A549 (cell line): ENCODE results near the gene STARD6. TPM values are rescaled to one million over a fixed set of nuclear protein-coding genes. Genes with fewer than 3 reads are reported as not detected.

ENCODE experiments used
- ATAC-seq, 2 experiments: fragments of 200-7000 bp in 1 of 2; fragments of >200 bp in 1 of 2; cut with Nextera tagmentation in 1 of 2; cut with Tn5 transposase in 1 of 2; 3 replicates each; pipeline versions ENCODE4 v1.8.0 to v1.9.1; 2018 to 2020; ENCODE audit warnings: mild to moderate bottlenecking in 1 of 2, moderate library complexity in 1 of 2
- CTCF ChIA-PET: fragments of 300-600 bp; sonication (Branson Sonifier 250); formaldehyde crosslinking; extraction: SDS; loops from one replicate; lab custom pipeline; 2021; ENCODE audit warnings: antibody characterized with exemption, inconsistent platforms; lab: Yijun Ruan, JAX
- POLR2A ChIA-PET: fragments of 350-600 bp; formaldehyde crosslinking; extraction: SDS; loops from one replicate; lab custom pipeline; 2021; ENCODE audit warnings: antibody characterized with exemption, inconsistent platforms; lab: Yijun Ruan, JAX
- DNase-seq, 2 experiments: peaks; one replicate each; pipeline versions ENCODE4 v3.0.0 to v3.0.0-alpha.2; 2011 to 2016; ENCODE audit warnings: low read depth in 1 of 2, low spot score in 1 of 2
- FAIRE-seq: peaks from 2 replicates; lab custom pipeline; 2011; peaks lifted over from hg19 to GRCh38; lab: Jason Lieb, UNC
- H3K27ac ChIP-seq, 2 experiments: fragments of >200 bp; sonication (Bioruptor Twin); formaldehyde crosslinking; 3 replicates each; pipeline ENCODE4 v1.5.1; 2016 to 2017
- H3K4me1 ChIP-seq: fragments of >200 bp; sonication (Bioruptor Twin); formaldehyde crosslinking; 3 replicates; pipeline ENCODE4 v1.6.1; 2016
- H3K4me2 ChIP-seq: fragments of >200 bp; sonication (Bioruptor Twin); formaldehyde crosslinking; 3 replicates; pipeline ENCODE4 v1.6.1; 2016
- H3K4me3 ChIP-seq: fragments of >200 bp; sonication (Bioruptor Twin); formaldehyde crosslinking; 3 replicates; pipeline ENCODE4 v1.5.1; 2016
- H3K9me3 ChIP-seq: fragments of >200 bp; sonication (Bioruptor Twin); formaldehyde crosslinking; 3 replicates; pipeline ENCODE4 v1.6.1; 2016
- CBX2 ChIP-seq: fragments of 200-600 bp; sonication (generic); IDR thresholded peaks from 2 replicates; pipeline ENCODE4 v1.6.1; 2016; ENCODE audit warnings: low read depth, mild to moderate bottlenecking, borderline replicate concordance
- CBX8 ChIP-seq: fragments of 200-600 bp; sonication (generic); IDR thresholded peaks from 2 replicates; pipeline ENCODE4 v1.6.1; 2016
- EP300 ChIP-seq, 2 experiments: fragments of >200 bp; sonication (Bioruptor Twin); formaldehyde crosslinking; IDR thresholded peaks; 2 replicates in 1 of 2; 3 replicates in 1 of 2; pipeline ENCODE4 v1.6.1; 2016 to 2017
- HDAC2 ChIP-seq: fragments of 200-600 bp; sonication (generic); IDR thresholded peaks from 2 replicates; pipeline ENCODE4 v1.6.1; 2016
- HOXB13 ChIP-seq: fragments of 250-450 bp; sonication (Bioruptor Pico); IDR thresholded peaks from 2 replicates; pipeline ENCODE4 v1.5.0; 2020; ENCODE audit warnings: low read depth, mild to moderate bottlenecking, moderate library complexity
- HOXB5 ChIP-seq: fragments of 250-450 bp; sonication (Bioruptor Pico); IDR thresholded peaks from 2 replicates; pipeline ENCODE4 v1.5.0; 2020; ENCODE audit warnings: mild to moderate bottlenecking, moderate library complexity
- MAX ChIP-seq: IDR thresholded peaks from 2 replicates; pipeline ENCODE4 v1.6.1; 2012
- POLR2A ChIP-seq: IDR thresholded peaks from 2 replicates; pipeline ENCODE4 v1.6.1; 2012; ENCODE audit warnings: mild to moderate bottlenecking, low read length
- POLR2AphosphoS2 ChIP-seq: conservative IDR thresholded peaks from 2 replicates; pipeline ENCODE4 v1.6.1; 2012; ENCODE audit warnings: low read length, improper control_type of control experiment, inconsistent platforms
- RAD21 ChIP-seq, 2 experiments: fragments of >200 bp in 1 of 2; sonication (Bioruptor Twin) in 1 of 2; formaldehyde crosslinking in 1 of 2; IDR thresholded peaks in 1 of 2; conservative IDR thresholded peaks in 1 of 2; 2 replicates in 1 of 2; 3 replicates in 1 of 2; pipeline ENCODE4 v1.6.1; 2012 to 2018; ENCODE audit warnings: inconsistent platforms in 1 of 2
- USF2 ChIP-seq: fragments of 450-650 bp; IDR thresholded peaks from 2 replicates; pipeline ENCODE4 v1.6.1; 2014; ENCODE audit warnings: antibody characterized with exemption
- ZNF302 ChIP-seq: fragments of 250-450 bp; sonication (Bioruptor Pico); IDR thresholded peaks from 2 replicates; pipeline ENCODE4 v1.9.0; 2021; ENCODE audit warnings: inconsistent platforms, mild to moderate bottlenecking, moderate library complexity
- ZSCAN20 ChIP-seq: fragments of 250-450 bp; sonication (Bioruptor Pico); IDR thresholded peaks from 2 replicates; pipeline ENCODE4 v1.8.0; 2022; ENCODE audit warnings: mild to moderate bottlenecking, moderate library complexity
- WGBS: methylation state at CpG from one replicate; pipeline ENCODE4 v1.1.6; 2017; ENCODE audit errors: missing lambda C conversion rate; 5-methylcytosine and 5-hydroxymethylcytosine counted together
- polyA plus RNA-seq, 4 experiments: library from polyadenylated mRNA; depleted of rRNA in 3 of 4; stranded (reverse); fragments of >200 nt; fragmentation: RNase III in 1 of 4; extraction: RNeasy Plus Mini Kit Qiagen cat#74134 plus additional on column Dnase treatment in 1 of 4; gene quantifications; 2 replicates in 3 of 4; 3 replicates in 1 of 4; pipeline ENCODE4 v1.2.3, GENCODE V29; 2011 to 2017
- small RNA-seq, 6 experiments: library from RNA; depleted of rRNA; stranded (forward); fragments of <200 nt; gene quantifications; one replicate each; pipeline ENCODE3, GENCODE V24; 2012

Gene STARD6
- polyA plus RNA-seq, 2 of the 4 experiments (the other 2 are of a cell fraction), result not detected

GRCh38 chr18:54277899-54278298, 79.8 kb downstream of the STARD6 start:
- H3K27ac ChIP-seq, result no peak overlapping the region
- 91% methylated on average over 3 of the region's 3 CpGs for WGBS
- ATAC-seq, result no peak
- H3K4me2 ChIP-seq, result no peak overlapping the region
- H3K4me3 ChIP-seq, result no peak overlapping the region
- ChIA-PET POLR2A (no interaction called here), CTCF (interaction anchor here (0.5 kb wide), 1 partner anchor 27 kb away, joined by 4 read pairs; no protein-coding TSS in a partner anchor)
- TF ChIP-seq CBX2, result no peak
- no peak for TF ChIP-seq EP300 (IDR thresholded peaks at IDR 0.05)
- TF ChIP-seq POLR2A, result no peak
- TF ChIP-seq ZSCAN20 (CRISPR knock-in tag), result no peak
- no peak for TF ChIP-seq HOXB13
- no peak for TF ChIP-seq POLR2AphosphoS2
- TF ChIP-seq USF2, result no peak
- TF ChIP-seq RAD21 (conservative IDR thresholded peaks at IDR 0.05 in 1 of 2, IDR thresholded peaks at IDR 0.05 in 1 of 2), result no peak
- TF ChIP-seq HOXB5 (CRISPR knock-in tag), result no peak
- TF ChIP-seq MAX, result no peak
- TF ChIP-seq CBX8, result no peak
- no peak for TF ChIP-seq ZNF302 (CRISPR knock-in tag)
- no peak for TF ChIP-seq HDAC2
- H3K4me1 ChIP-seq, result peaks cover 14% of the 10 kb centered on the region
- no peak for DNase-seq
- FAIRE-seq, result no peak
- no peaks in the 10 kb centered on the region for H3K9me3 ChIP-seq

Small RNA genes within 50 kb of the gene (small RNA-seq; reads per million reads assigned to genes)
- 0 to 5.8 (median 3.4) reads per million in 6 experiments for gene SNRPGP2

Other genes starting within 250 kb of the STARD6 start
- gene MBD2, start 133.2 kb downstream of the STARD6 start, polyA plus RNA-seq (2011; rRNA removed), result 44.5 and 48.2 TPM in 2 replicates
- gene MBD2, start 133.2 kb downstream of the STARD6 start, polyA plus RNA-seq (2017; fragmentation: RNase III; extraction: RNeasy Plus Mini Kit Qiagen cat#74134 plus additional on column Dnase treatment), result 37.2 to 43.4 TPM (median 42.2 TPM) in 3 replicates
- 22.5 and 30.1 TPM in 2 replicates for gene POLI, start 88.3 kb downstream of the STARD6 start, polyA plus RNA-seq (2011; rRNA removed)
- 10.3 to 12.0 TPM (median 11.1 TPM) in 3 replicates for gene POLI, start 88.3 kb downstream of the STARD6 start, polyA plus RNA-seq (2017; fragmentation: RNase III; extraction: RNeasy Plus Mini Kit Qiagen cat#74134 plus additional on column Dnase treatment)
- gene C18orf54, start within 50 bp of the STARD6 start, polyA plus RNA-seq (2011; rRNA removed), result 4.9 and 6.5 TPM in 2 replicates
- 2.8 to 3.3 TPM (median 3.2 TPM) in 3 replicates for gene C18orf54, start within 50 bp of the STARD6 start, polyA plus RNA-seq (2017; fragmentation: RNase III; extraction: RNeasy Plus Mini Kit Qiagen cat#74134 plus additional on column Dnase treatment)
- gene DYNAP, start 233.4 kb upstream of the STARD6 start, polyA plus RNA-seq (2011; rRNA removed), result not detected in 2 replicates
- not detected in 3 replicates for gene DYNAP, start 233.4 kb upstream of the STARD6 start, polyA plus RNA-seq (2017; fragmentation: RNase III; extraction: RNeasy Plus Mini Kit Qiagen cat#74134 plus additional on column Dnase treatment)